Lung (tissue), 12 donors: ENCODE measurements around the gene DENND1A. TPM values are rescaled to one million over a fixed set of nuclear protein-coding genes. Genes with fewer than 3 reads are reported as not detected.

Experiments used
- ATAC-seq: fragments of 200-7000 bp; cut with Tn5 transposase; one replicate; pipeline ENCODE4 v1.9.1; 2020; ENCODE audit warnings: moderate number of reproducible peaks; ENCODE audit not compliant: insufficient read depth, low FRiP score
- DNase-seq, 3 donors: peaks; one replicate each; pipeline ENCODE4 v3.0.0-alpha.2; 2013 to 2017
- H3K27ac ChIP-seq, 2 donors: one replicate each; pipeline ENCODE4 v1.5.1; 2013; ENCODE audit warnings: mild to moderate bottlenecking in 2 of 2, moderate library complexity in 2 of 2, control low read depth in 1 of 2, inconsistent platforms in 1 of 2, low read depth in 1 of 2, low read length in 1 of 2
- H3K27me3 ChIP-seq, 3 donors: one replicate each; pipeline ENCODE4 v1.5.1; 2013; ENCODE audit warnings: low read length in 2 of 3; ENCODE audit not compliant: control insufficient read depth in 3 of 3, insufficient read depth in 3 of 3
- H3K36me3 ChIP-seq, 4 donors: one replicate each; pipeline ENCODE4 v1.5.1; 2013; ENCODE audit warnings: low read length in 4 of 4, mild to moderate bottlenecking in 1 of 4, moderate library complexity in 1 of 4; ENCODE audit not compliant: control insufficient read depth in 4 of 4, insufficient read depth in 4 of 4
- H3K4me1 ChIP-seq, 5 donors: one replicate each; pipeline ENCODE4 v1.5.1; 2013; ENCODE audit warnings: low read length in 5 of 5, mild to moderate bottlenecking in 2 of 5, moderate library complexity in 1 of 5; ENCODE audit not compliant: control insufficient read depth in 5 of 5, insufficient read depth in 5 of 5
- H3K4me3 ChIP-seq: one replicate; pipeline ENCODE4 v1.5.1; 2013; ENCODE audit warnings: mild to moderate bottlenecking, control low read depth, moderate library complexity
- H3K9ac ChIP-seq, 2 donors: one replicate each; pipeline ENCODE4 v1.5.1; 2013; ENCODE audit warnings: low read length in 2 of 2, control low read depth in 1 of 2; ENCODE audit not compliant: insufficient read depth in 1 of 2
- H3K9me3 ChIP-seq, 4 donors: one replicate each; pipeline ENCODE4 v1.5.1; 2013; ENCODE audit warnings: low read length in 3 of 4, mild to moderate bottlenecking in 1 of 4, moderate library complexity in 1 of 4; ENCODE audit not compliant: control insufficient read depth in 4 of 4, insufficient read depth in 3 of 4
- WGBS, 2 donors: extraction: QIAGEN DNeasy Blood & Tissue Kit; methylation state at CpG; one replicate each; pipeline ENCODE4 v1.1.7; 2013; 5-methylcytosine and 5-hydroxymethylcytosine counted together
- polyA plus RNA-seq, 2 donors: library from polyadenylated mRNA; stranded (reverse); fragments of 200-250 nt; gene quantifications; one replicate each; pipeline ENCODE4 v1.2.1, GENCODE V29; 2013
- total RNA-seq, 2 donors: library from RNA; depleted of rRNA in 1 of 2; stranded (reverse); fragments of >200 nt in 1 of 2; gene quantifications; one replicate each; pipeline ENCODE4 v1.2.1, GENCODE V29; 2014 to 2021
- TF ChIP-seq, protein P1 (sequence below): IDR thresholded peaks from 2 replicates; pipeline ENCODE4 v1.5.1; 2012; ENCODE audit warnings: mild to moderate bottlenecking; ENCODE audit errors: control extremely low read depth, extremely low read depth
- donor health status: control.
- donor health status: control.
- donor health status: Bipolar disorder and iron deficiency.
- donor health status: healthy.
- donor health status: DM: yes; HTN: yes; CAD: no.

DENND1A gene
- total and polyA plus RNA-seq, 4 donors: 5.7 to 29.8 (median 14.5) TPM

DNA sequence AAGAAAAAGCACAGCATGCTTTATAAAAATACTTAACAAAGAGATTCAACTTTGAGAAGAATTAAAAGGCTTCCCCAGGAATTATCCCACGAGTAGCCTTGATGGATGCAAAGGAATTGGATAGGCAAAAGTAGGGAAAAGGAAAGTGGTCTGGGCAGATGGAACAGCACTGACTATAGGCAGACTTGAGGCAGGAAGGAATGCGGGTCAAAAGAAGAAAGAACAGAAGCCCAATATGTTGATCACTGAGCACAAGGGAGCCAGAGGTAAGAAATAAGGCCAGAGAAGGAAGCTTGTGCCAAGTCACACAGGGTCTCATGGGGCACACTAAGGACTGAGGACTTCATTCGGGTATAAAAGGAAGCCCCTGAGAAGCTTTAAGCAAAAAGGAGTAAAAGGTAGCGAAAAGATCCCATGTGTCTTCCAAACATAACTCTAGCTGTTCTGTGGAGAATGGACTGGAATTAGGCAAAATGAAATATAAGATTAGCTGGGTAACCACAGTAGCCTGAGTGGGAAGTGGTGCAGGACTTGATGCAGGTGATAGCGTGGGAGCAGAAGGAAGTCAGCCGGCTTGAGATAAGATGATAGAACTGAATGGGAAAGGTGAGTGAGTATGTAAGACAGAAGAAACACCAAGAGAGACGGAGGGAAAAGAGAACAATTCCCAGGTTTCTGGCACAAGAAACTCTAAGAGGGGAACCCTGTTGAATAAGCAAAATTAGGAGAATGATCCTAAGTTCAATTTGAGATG lies 106.6 kb downstream of the DENND1A start:
- Histone ChIP-seq H3K27me3 (no peaks in the 10 kb centered on the region), H3K9ac (no peak overlapping the region), H3K9me3 (peaks cover 0 to 5% (median 2%) of the 10 kb centered on the region in 4 donors), H3K4me3 (no peak overlapping the region), H3K36me3 (no peaks in the 10 kb centered on the region), H3K4me1 (peaks cover 0 to 3% (median 0%) of the 10 kb centered on the region in 5 donors), H3K27ac (no peak overlapping the region)
- DNase-seq (no peak), ATAC-seq (no peak)
- TF ChIP-seq, protein P1, sequence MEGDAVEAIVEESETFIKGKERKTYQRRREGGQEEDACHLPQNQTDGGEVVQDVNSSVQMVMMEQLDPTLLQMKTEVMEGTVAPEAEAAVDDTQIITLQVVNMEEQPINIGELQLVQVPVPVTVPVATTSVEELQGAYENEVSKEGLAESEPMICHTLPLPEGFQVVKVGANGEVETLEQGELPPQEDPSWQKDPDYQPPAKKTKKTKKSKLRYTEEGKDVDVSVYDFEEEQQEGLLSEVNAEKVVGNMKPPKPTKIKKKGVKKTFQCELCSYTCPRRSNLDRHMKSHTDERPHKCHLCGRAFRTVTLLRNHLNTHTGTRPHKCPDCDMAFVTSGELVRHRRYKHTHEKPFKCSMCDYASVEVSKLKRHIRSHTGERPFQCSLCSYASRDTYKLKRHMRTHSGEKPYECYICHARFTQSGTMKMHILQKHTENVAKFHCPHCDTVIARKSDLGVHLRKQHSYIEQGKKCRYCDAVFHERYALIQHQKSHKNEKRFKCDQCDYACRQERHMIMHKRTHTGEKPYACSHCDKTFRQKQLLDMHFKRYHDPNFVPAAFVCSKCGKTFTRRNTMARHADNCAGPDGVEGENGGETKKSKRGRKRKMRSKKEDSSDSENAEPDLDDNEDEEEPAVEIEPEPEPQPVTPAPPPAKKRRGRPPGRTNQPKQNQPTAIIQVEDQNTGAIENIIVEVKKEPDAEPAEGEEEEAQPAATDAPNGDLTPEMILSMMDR: no peak
- 61 to 76% methylated on average over 7 of the region's 7 CpGs for WGBS, 2 donors

DNA sequence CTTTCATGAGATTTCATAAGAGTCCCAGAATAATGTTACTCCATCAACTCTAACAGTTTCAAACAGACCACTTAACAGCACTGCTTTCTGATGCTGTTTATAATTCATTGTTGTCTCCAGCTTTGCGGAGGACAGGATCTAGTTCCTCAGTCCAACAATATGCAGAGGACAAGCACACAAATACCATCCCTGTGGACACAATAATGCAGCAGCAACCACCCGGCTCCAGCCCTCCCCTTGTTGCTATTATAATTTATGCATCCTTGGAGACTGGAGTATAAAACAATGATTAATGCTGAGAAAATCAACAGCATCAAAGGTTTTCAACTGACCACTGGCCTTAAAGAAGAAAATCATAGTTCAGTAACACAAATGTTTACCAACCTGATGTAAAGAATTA lies 108.3 kb downstream of the DENND1A start:
- 72 to 78% methylated on average over 2 of the region's 2 CpGs for WGBS, 2 donors
- TF ChIP-seq, protein P1: no peak
- H3K27ac ChIP-seq: no peak overlapping the region

DNA sequence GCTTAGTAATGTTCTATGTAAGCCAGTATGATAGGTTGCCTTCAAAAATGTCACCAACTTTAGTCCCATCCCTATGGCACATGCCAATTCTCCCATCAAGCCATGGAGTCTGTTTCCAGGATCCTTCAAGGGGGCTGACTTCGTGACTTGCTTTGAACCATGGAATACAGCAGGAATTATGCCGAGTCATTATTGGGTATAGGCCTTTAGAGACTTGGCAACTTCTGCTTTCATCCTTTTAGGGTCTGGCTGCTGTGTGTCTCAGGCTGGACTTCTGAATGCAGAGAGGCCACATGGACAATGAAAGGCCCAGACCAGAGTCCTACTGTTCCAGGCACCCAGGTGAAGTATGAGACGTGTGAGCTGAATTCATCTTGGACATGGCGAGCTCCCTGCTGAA lies 109.8 kb downstream of the DENND1A start:
- Histone ChIP-seq H3K27ac (no peak overlapping the region), H3K9me3 (no peaks in the 10 kb centered on the region), H3K4me1 (peaks cover 0 to 10% (median 0%) of the 10 kb centered on the region in 5 donors), H3K36me3 (no peaks in the 10 kb centered on the region), H3K4me3 (no peak overlapping the region), H3K9ac (no peak overlapping the region), H3K27me3 (no peaks in the 10 kb centered on the region)
- TF ChIP-seq, protein P1: no peak
- 69 to 91% methylated on average over 4 of the region's 4 CpGs for WGBS, 2 donors
- ATAC-seq (no peak), DNase-seq (no peak)

More for the DNA sequence above, 108.3 kb downstream of the DENND1A start:
- Histone ChIP-seq H3K9ac (no peak overlapping the region), H3K4me1 (peaks cover 0 to 8% (median 0%) of the 10 kb centered on the region in 5 donors), H3K36me3 (no peaks in the 10 kb centered on the region), H3K27me3 (no peaks in the 10 kb centered on the region), H3K9me3 (no peaks in the 10 kb centered on the region), H3K4me3 (no peak overlapping the region)
- DNase-seq (no peak), ATAC-seq (no peak)
